HEK293 (cell line): ENCODE results near the gene COL3A1.

Source experiments
- KLF16 ChIP-seq: fragments of 450-650 bp; formaldehyde crosslinking; IDR thresholded peaks from 2 replicates; pipeline ENCODE4 v1.5.1; 2017; ENCODE audit warnings: missing biosample characterization, missing genetic modification characterization
- YY1 ChIP-seq: fragments of 450-650 bp; formaldehyde crosslinking; IDR thresholded peaks from 2 replicates; pipeline ENCODE4 v1.5.1; 2018; ENCODE audit warnings: missing biosample characterization, missing genetic modification characterization
- ZBTB20 ChIP-seq: fragments of 450-650 bp; formaldehyde crosslinking; IDR thresholded peaks from 2 replicates; pipeline ENCODE4 v1.5.1; 2016; ENCODE audit warnings: missing biosample characterization, missing genetic modification characterization
- ZNF112 ChIP-seq: fragments of 450-650 bp; formaldehyde crosslinking; IDR thresholded peaks from 2 replicates; pipeline ENCODE4 v1.5.0; 2017; ENCODE audit warnings: missing biosample characterization, missing genetic modification characterization
- ZNF146 ChIP-seq: fragments of 450-650 bp; formaldehyde crosslinking; IDR thresholded peaks from 2 replicates; pipeline ENCODE4 v1.5.1; 2016; ENCODE audit warnings: missing biosample characterization, missing genetic modification characterization
- ZNF174 ChIP-seq: fragments of 450-650 bp; formaldehyde crosslinking; IDR thresholded peaks from 2 replicates; pipeline ENCODE4 v1.5.0; 2017; ENCODE audit warnings: missing biosample characterization, mild to moderate bottlenecking, missing genetic modification characterization
- ZNF274 ChIP-seq, 2 experiments: fragments of 200-500 bp in 1 of 2; fragments of 450-650 bp in 1 of 2; sonication (Bioruptor generic) in 1 of 2; formaldehyde crosslinking in 1 of 2; IDR thresholded peaks; 2 replicates each; pipeline versions ENCODE4 v1.5.1 to v1.6.1; 2014 to 2016; ENCODE audit warnings: borderline replicate concordance in 1 of 2, inconsistent platforms in 1 of 2, low read length in 1 of 2, missing biosample characterization in 1 of 2, missing genetic modification characterization in 1 of 2
- ZNF585B ChIP-seq: fragments of 450-650 bp; formaldehyde crosslinking; IDR thresholded peaks from 2 replicates; pipeline ENCODE4 v1.5.1; 2016; ENCODE audit warnings: missing biosample characterization, missing genetic modification characterization
- ZNF596 ChIP-seq: fragments of 450-650 bp; IDR thresholded peaks from 2 replicates; pipeline ENCODE4 v1.5.0; 2018; ENCODE audit warnings: missing biosample characterization, mild to moderate bottlenecking, missing genetic modification characterization, moderate library complexity
- ZNF707 ChIP-seq: fragments of 450-650 bp; formaldehyde crosslinking; IDR thresholded peaks from 2 replicates; pipeline ENCODE4 v1.5.1; 2016; ENCODE audit warnings: missing biosample characterization, missing genetic modification characterization
- ZNF785 ChIP-seq: fragments of 450-650 bp; formaldehyde crosslinking; IDR thresholded peaks from 2 replicates; pipeline ENCODE4 v1.5.1; 2016; ENCODE audit warnings: missing biosample characterization, missing genetic modification characterization
- TF ChIP-seq, protein P1 (sequence below): fragments of 450-650 bp; formaldehyde crosslinking; IDR thresholded peaks from 2 replicates; pipeline ENCODE4 v1.5.1; 2016; ENCODE audit warnings: missing biosample characterization, missing genetic modification characterization
- TF ChIP-seq, protein P2 (sequence below): fragments of 450-650 bp; formaldehyde crosslinking; optimal IDR thresholded peaks from 2 replicates; pipeline ENCODE3; 2016; ENCODE audit warnings: missing biosample characterization, mild to moderate bottlenecking, missing genetic modification characterization

DNA sequence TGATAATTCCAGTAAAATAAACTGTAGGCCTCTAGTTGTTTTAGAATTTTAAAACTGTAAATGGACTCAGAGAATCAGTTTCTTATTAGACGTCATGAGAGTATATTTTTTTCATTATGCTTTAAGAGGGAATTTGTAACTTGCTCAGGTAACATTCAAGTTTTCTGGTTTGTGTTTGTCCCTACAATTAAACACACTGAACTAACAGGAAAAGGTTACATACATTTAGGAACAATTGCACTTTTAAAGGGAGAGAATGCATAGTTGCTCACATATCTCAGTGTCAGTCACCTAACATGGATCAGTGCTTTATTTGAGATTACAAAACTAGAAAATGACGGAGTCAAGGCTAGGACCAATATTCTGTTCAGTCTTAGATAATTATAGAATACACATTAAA lies 3.1 kb downstream of the COL3A1 start:
- TF ChIP-seq ZNF596 (tag by site-specific recombination): no peak
- TF ChIP-seq ZNF707 (tag by site-specific recombination): no peak
- TF ChIP-seq ZNF785 (tag by site-specific recombination): no peak
- no peak for TF ChIP-seq KLF16 (tag by site-specific recombination)
- TF ChIP-seq, protein P1, sequence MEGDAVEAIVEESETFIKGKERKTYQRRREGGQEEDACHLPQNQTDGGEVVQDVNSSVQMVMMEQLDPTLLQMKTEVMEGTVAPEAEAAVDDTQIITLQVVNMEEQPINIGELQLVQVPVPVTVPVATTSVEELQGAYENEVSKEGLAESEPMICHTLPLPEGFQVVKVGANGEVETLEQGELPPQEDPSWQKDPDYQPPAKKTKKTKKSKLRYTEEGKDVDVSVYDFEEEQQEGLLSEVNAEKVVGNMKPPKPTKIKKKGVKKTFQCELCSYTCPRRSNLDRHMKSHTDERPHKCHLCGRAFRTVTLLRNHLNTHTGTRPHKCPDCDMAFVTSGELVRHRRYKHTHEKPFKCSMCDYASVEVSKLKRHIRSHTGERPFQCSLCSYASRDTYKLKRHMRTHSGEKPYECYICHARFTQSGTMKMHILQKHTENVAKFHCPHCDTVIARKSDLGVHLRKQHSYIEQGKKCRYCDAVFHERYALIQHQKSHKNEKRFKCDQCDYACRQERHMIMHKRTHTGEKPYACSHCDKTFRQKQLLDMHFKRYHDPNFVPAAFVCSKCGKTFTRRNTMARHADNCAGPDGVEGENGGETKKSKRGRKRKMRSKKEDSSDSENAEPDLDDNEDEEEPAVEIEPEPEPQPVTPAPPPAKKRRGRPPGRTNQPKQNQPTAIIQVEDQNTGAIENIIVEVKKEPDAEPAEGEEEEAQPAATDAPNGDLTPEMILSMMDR: no peak
- TF ChIP-seq, protein P2, sequence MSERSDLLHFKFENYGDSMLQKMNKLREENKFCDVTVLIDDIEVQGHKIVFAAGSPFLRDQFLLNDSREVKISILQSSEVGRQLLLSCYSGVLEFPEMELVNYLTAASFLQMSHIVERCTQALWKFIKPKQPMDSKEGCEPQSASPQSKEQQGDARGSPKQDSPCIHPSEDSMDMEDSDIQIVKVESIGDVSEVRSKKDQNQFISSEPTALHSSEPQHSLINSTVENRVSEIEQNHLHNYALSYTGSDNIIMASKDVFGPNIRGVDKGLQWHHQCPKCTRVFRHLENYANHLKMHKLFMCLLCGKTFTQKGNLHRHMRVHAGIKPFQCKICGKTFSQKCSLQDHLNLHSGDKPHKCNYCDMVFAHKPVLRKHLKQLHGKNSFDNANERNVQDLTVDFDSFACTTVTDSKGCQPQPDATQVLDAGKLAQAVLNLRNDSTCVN: no peak
- no peak for TF ChIP-seq ZNF585B (tag by site-specific recombination)
- no peak for TF ChIP-seq ZNF174 (tag by site-specific recombination)
- no peak for TF ChIP-seq ZNF274 (IDR thresholded peaks at IDR 0.05; ENCODE audit: low read length)
- TF ChIP-seq ZNF274 (tag by site-specific recombination; IDR thresholded peaks at IDR 0.05; ENCODE audit: borderline replicate concordance): no peak
- no peak for TF ChIP-seq ZNF146
- TF ChIP-seq YY1: no peak
- TF ChIP-seq ZBTB20 (tag by site-specific recombination): no peak
- TF ChIP-seq ZNF112 (tag by site-specific recombination): no peak
